GM23248 (cell line): Measurements from ENCODE around the gene PTPRD. TPM values are rescaled to one million over a fixed set of nuclear protein-coding genes. Genes with fewer than 3 reads are reported as not detected.

Experiments used
- DNase-seq: peaks from one replicate; pipeline ENCODE4 v3.0.0-alpha.2; 2015
- H2AFZ ChIP-seq: fragments of 200-600 bp; sonication (generic); 2 replicates; pipeline ENCODE4 v1.6.1; 2016; ENCODE audit warnings: antibody characterized with exemption
- H3F3A ChIP-seq: fragments of 200-600 bp; sonication (generic); 2 replicates; pipeline ENCODE4 v1.6.1; 2016; ENCODE audit warnings: mild to moderate bottlenecking, antibody characterized with exemption, mixed run types; ENCODE audit not compliant: insufficient read depth
- H3K27ac ChIP-seq: fragments of 200-600 bp; sonication (generic); 2 replicates; pipeline ENCODE4 v1.5.1; 2016; ENCODE audit warnings: mild to moderate bottlenecking
- H3K27me3 ChIP-seq: fragments of 200-600 bp; sonication (generic); replicated peaks from 2 replicates; pipeline ENCODE4 v1.6.1; 2016; ENCODE audit warnings: mild to moderate bottlenecking; ENCODE audit not compliant: insufficient read depth
- H3K36me3 ChIP-seq: fragments of 200-600 bp; sonication (generic); 2 replicates; pipeline ENCODE4 v1.6.1; 2016; ENCODE audit warnings: low read depth, mild to moderate bottlenecking
- H3K4me1 ChIP-seq: fragments of 200-600 bp; sonication (generic); 2 replicates; pipeline ENCODE4 v1.6.1; 2016; ENCODE audit warnings: mild to moderate bottlenecking; ENCODE audit not compliant: insufficient read depth
- H3K4me2 ChIP-seq: fragments of 200-600 bp; sonication (generic); one replicate; pipeline ENCODE4 v1.6.1; 2016; ENCODE audit warnings: mild to moderate bottlenecking; ENCODE audit not compliant: unreplicated experiment
- H3K4me3 ChIP-seq: fragments of 200-600 bp; sonication (generic); 2 replicates; pipeline ENCODE4 v1.5.1; 2016; ENCODE audit warnings: mild to moderate bottlenecking
- H3K79me2 ChIP-seq: fragments of 200-600 bp; sonication (generic); 2 replicates; pipeline ENCODE4 v1.6.1; 2016; ENCODE audit warnings: mild to moderate bottlenecking; ENCODE audit not compliant: insufficient read depth
- H3K9ac ChIP-seq: fragments of 200-600 bp; sonication (generic); 2 replicates; pipeline ENCODE4 v1.6.1; 2016; ENCODE audit warnings: mild to moderate bottlenecking
- H3K9me2 ChIP-seq: fragments of 200-600 bp; sonication (generic); 2 replicates; pipeline ENCODE4 v1.6.1; 2016; ENCODE audit warnings: mixed run types, mild to moderate bottlenecking, moderate library complexity; ENCODE audit not compliant: insufficient read depth
- H3K9me3 ChIP-seq: fragments of 200-600 bp; sonication (generic); one replicate; pipeline ENCODE4 v1.6.1; 2017; ENCODE audit warnings: low read depth
- H4K20me1 ChIP-seq: fragments of 200-600 bp; sonication (generic); 2 replicates; pipeline ENCODE4 v1.6.0; 2016; ENCODE audit not compliant: insufficient read depth
- EZH2 ChIP-seq: fragments of 200-600 bp; sonication (generic); IDR thresholded peaks from 2 replicates; pipeline ENCODE4 v1.6.1; 2018; ENCODE audit warnings: antibody characterized with exemption, mild to moderate bottlenecking; ENCODE audit not compliant: insufficient read depth, poor library complexity, severe bottlenecking
- EZH2phosphoT487 ChIP-seq: fragments of 200-600 bp; sonication (generic); IDR thresholded peaks from 2 replicates; pipeline ENCODE4 v1.6.1; 2018; ENCODE audit warnings: antibody characterized with exemption, moderate library complexity, mild to moderate bottlenecking, low read depth; ENCODE audit not compliant: insufficient read depth
- WGBS, 2 experiments: methylation state at CpG; one replicate each; pipeline ENCODE4 v1.1.6; 2015 to 2017; ENCODE audit warnings: low lambda C conversion rate in 2 of 2, low coverage in 1 of 2; ENCODE audit errors: missing lambda C conversion rate in 2 of 2; 5-methylcytosine and 5-hydroxymethylcytosine counted together
- in situ Hi-C: fragments of 300-500 bp; cut with MboI; formaldehyde crosslinking; loops from 2 replicates; pipeline ENCODE4 v1.15.0; 2020
- polyA plus RNA-seq: library from polyadenylated mRNA; unstranded; fragments of >200 nt; fragmentation: Nextera tagmentation; extraction: Ambion mirVana; gene quantifications from 2 replicates; pipeline ENCODE4 v1.2.1, GENCODE V29; 2016
- total RNA-seq: library from RNA; depleted of rRNA; stranded (reverse); fragments of >200 nt; shearing (Covaris generic); gene quantifications from 2 replicates; pipeline ENCODE4 v1.2.3, GENCODE V29; 2014

Gene PTPRD
- total and polyA plus RNA-seq, 2 experiments from 2014 or later, result 0.05 TPM; not detected in 1

DNA sequence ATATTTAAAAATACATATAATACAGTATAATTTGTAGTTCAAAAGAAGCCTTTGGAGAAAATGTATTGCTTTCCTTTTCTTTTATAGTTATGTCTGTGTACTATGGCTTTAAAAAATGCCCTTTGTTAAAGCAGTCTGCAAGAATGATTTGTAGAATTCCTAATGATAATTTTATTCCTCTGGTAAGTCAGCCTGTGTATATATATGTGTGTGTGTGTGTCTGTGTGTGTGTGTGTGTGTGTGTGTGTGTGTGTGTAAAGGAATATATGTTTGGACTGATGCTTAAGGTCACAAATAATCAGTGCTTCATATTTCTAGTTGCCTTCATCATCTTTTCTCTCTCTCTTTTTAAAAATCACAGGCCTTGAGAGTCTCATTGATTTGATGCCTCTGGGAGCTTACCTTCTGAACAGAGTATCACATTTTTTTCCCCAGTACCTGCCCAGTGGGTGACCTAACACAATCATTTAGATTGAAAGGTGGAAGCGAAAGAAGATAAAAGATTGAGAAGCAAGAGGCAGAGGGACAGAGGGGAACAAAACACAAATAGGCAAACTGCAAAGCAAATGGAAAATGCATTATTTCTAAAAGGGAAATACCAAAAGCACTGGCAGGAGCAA, 2104.0 kb downstream of the PTPRD start:
- DNase-seq, result no peak
- TF ChIP-seq EZH2 (no peak), EZH2phosphoT487 (no peak)
- Histone ChIP-seq H3K79me2 (no peaks in the 10 kb centered on the region), H3K27me3 (no peaks in the 10 kb centered on the region), H3K9me2 (no peaks in the 10 kb centered on the region), H3K4me1 (no peaks in the 10 kb centered on the region), H3K27ac (no peak overlapping the region), H4K20me1 (no peaks in the 10 kb centered on the region), H3K9me3 (peaks cover 5% of the 10 kb centered on the region), H3F3A (no peaks in the 10 kb centered on the region), H3K9ac (no peak overlapping the region), H3K4me3 (no peak overlapping the region), H2AFZ (no peak overlapping the region), H3K4me2 (no peak overlapping the region), H3K36me3 (no peaks in the 10 kb centered on the region)
- 24 to 26% methylated on average over 1 of the region's 1 CpG for WGBS, 2 experiments
- in situ Hi-C loops, result no loop called here

DNA sequence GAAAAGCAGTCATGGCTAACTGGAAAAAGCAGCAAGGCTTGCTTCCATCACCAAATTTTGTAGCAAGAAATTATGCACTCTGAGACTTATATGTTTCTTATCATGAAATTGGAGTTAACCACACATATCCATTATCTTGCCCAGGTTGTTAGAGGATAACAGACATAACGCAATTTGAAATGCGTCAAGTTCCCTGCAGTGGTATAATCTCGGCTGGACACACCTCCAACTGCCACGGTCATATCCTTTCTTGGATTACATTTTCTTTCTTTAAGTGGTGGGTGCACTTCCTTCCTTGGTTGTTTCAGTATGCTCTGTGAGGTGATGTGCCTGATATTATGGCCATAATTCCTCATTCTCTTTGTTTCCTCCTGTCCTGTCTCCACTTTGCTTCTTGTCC, 2118.2 kb downstream of the PTPRD start:
- Histone ChIP-seq H3K79me2 (no peaks in the 10 kb centered on the region), H3F3A (no peaks in the 10 kb centered on the region), H3K27me3 (no peaks in the 10 kb centered on the region), H3K4me2 (no peak overlapping the region), H4K20me1 (no peaks in the 10 kb centered on the region), H3K9me3 (no peaks in the 10 kb centered on the region), H3K4me3 (no peak overlapping the region), H3K4me1 (no peaks in the 10 kb centered on the region), H3K36me3 (no peaks in the 10 kb centered on the region), H2AFZ (no peak overlapping the region), H3K9ac (no peak overlapping the region), H3K9me2 (no peaks in the 10 kb centered on the region), H3K27ac (no peak overlapping the region)
- TF ChIP-seq EZH2phosphoT487 (no peak), EZH2 (no peak)
- WGBS, 2 experiments, result 24 to 37% methylated on average over 4 of the region's 4 CpGs
- no peak for DNase-seq
- in situ Hi-C loops, result no loop called here

DNA sequence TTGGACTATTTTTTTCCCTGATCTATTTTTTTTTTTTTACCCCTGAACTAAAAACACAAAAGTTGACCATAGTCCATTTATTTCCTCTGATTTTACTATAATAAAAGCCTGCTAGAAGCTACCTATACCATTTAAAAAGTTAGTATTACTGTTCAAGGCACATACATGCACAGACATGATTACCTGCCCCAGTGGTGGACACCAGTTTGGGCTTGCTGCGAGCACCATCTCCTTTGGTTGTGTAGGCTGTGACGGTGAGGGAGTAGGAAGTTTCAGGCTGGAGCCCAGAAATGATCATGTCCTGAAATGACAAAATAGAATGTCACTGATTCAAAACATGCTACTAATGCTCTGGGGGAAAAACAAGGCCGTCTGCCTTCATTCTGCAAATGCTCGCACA, 2120.1 kb downstream of the PTPRD start:
- TF ChIP-seq EZH2phosphoT487, result no peak
- no peak for TF ChIP-seq EZH2
- Histone ChIP-seq H4K20me1 (no peaks in the 10 kb centered on the region), H3K36me3 (no peaks in the 10 kb centered on the region), H3K27me3 (no peaks in the 10 kb centered on the region), H3K9ac (no peak overlapping the region), H3F3A (no peaks in the 10 kb centered on the region), H3K27ac (no peak overlapping the region), H3K4me2 (no peak overlapping the region), H3K4me3 (no peak overlapping the region), H2AFZ (no peak overlapping the region), H3K9me2 (no peaks in the 10 kb centered on the region), H3K4me1 (no peaks in the 10 kb centered on the region), H3K79me2 (no peaks in the 10 kb centered on the region), H3K9me3 (no peaks in the 10 kb centered on the region)
- in situ Hi-C loops, result no loop called here
- WGBS, 2 experiments, result 30 to 39% methylated on average over 4 of the region's 4 CpGs
- DNase-seq, result no peak

DNA sequence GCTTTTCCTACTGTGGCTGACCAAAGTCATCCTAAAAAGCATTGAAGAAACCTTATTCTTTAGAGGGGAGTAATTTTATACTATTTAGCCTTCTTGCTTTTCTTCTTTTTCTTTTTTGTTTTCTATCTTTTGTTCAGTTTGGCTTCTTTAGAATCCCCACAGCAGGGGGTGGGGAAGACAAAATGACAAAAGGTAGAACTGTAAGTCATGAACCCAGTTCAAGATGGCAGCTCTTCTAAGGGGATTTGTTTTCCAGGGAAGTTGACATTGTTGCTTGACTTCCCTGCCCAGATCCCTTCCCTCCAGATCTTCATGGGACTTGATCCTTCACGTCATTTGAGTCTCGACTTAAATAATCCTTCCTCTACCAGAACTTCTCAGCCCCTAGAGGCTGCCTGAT, 2120.8 kb downstream of the PTPRD start:
- Histone ChIP-seq H3K9me3 (no peaks in the 10 kb centered on the region), H2AFZ (no peak overlapping the region), H3K9me2 (no peaks in the 10 kb centered on the region), H3K4me1 (no peaks in the 10 kb centered on the region), H3K36me3 (no peaks in the 10 kb centered on the region), H3K4me2 (no peak overlapping the region), H4K20me1 (no peaks in the 10 kb centered on the region), H3F3A (no peaks in the 10 kb centered on the region), H3K27ac (no peak overlapping the region), H3K79me2 (no peaks in the 10 kb centered on the region), H3K9ac (no peak overlapping the region), H3K27me3 (no peaks in the 10 kb centered on the region), H3K4me3 (no peak overlapping the region)
- in situ Hi-C loops, result no loop called here
- WGBS, 2 experiments, result 20 to 21% methylated on average over 2 of the region's 2 CpGs
- no peak for TF ChIP-seq EZH2phosphoT487
- TF ChIP-seq EZH2, result no peak
- no peak for DNase-seq

DNA sequence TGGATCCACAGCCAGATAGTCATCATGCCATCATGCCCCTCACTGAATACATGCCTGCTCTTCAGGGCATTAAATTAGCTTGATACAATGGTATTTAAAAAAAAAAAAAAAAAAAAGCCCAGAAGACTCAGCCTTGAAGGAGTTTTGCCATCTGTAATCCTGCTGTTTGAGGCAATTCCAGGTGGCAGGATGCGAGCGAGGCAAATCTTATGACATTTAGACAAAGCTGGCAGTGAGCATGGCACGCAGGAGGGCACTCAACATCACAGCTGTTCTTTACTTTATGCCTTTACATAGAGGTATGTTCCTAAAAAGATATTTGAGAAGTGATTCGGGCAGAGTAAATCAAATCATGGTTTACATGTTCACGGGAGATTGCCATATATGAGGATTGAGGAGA, 2121.2 kb downstream of the PTPRD start:
- WGBS, 2 experiments, result 32 to 45% methylated on average over 5 of the region's 5 CpGs
- in situ Hi-C loops, result no loop called here
- no peak for TF ChIP-seq EZH2phosphoT487
- TF ChIP-seq EZH2, result no peak
- DNase-seq, result no peak
- no peaks in the 10 kb centered on the region for H3K36me3 ChIP-seq
- no peaks in the 10 kb centered on the region for H3K9me3 ChIP-seq
- no peak overlapping the region for H3K9ac ChIP-seq
- H2AFZ ChIP-seq, result no peak overlapping the region
- no peaks in the 10 kb centered on the region for H3K27me3 ChIP-seq
- H4K20me1 ChIP-seq, result no peaks in the 10 kb centered on the region
- H3K4me1 ChIP-seq, result no peaks in the 10 kb centered on the region
- H3F3A ChIP-seq, result no peaks in the 10 kb centered on the region
- no peak overlapping the region for H3K4me2 ChIP-seq
- no peak overlapping the region for H3K4me3 ChIP-seq
- H3K27ac ChIP-seq, result no peak overlapping the region
- H3K9me2 ChIP-seq, result no peaks in the 10 kb centered on the region
- no peaks in the 10 kb centered on the region for H3K79me2 ChIP-seq
